Kidney epithelial cell (primary cell): ENCODE measurements around the gene TTC36. TPM values are rescaled to one million over a fixed set of nuclear protein-coding genes. Genes with fewer than 3 reads are reported as not detected.

ENCODE experiments used
- DNase-seq: peaks from one replicate; pipeline ENCODE4 v3.0.0-alpha.2; 2010; ENCODE audit warnings: low read depth
- H3K27me3 ChIP-seq: 2 replicates; pipeline ENCODE4 v1.6.0; 2011; ENCODE audit warnings: low read length; ENCODE audit not compliant: control insufficient read depth, insufficient read depth
- H3K36me3 ChIP-seq: 2 replicates; pipeline ENCODE4 v1.5.1; 2011; ENCODE audit warnings: low read length; ENCODE audit not compliant: control insufficient read depth, insufficient read depth
- H3K4me3 ChIP-seq: 2 replicates; pipeline ENCODE4 v1.5.1; 2011; ENCODE audit warnings: low read depth, mild to moderate bottlenecking, control low read depth, low read length
- CTCF ChIP-seq: IDR thresholded peaks from 2 replicates; pipeline ENCODE4 v1.5.1; 2011; ENCODE audit warnings: mild to moderate bottlenecking, moderate library complexity, low read length, control low read depth, inconsistent platforms; ENCODE audit not compliant: insufficient read depth, poor library complexity, severe bottlenecking
- total RNA-seq: library from RNA; depleted of rRNA; stranded (reverse); fragments of >200 nt; gene quantifications from 2 replicates; pipeline ENCODE4 v1.2.3, GENCODE V29; 2015

Gene TTC36
- total RNA-seq, 1 donor from 2014 or later: 1.0 TPM

GRCh38 chr11:118522571-118523072 is 4.7 kb upstream of the TTC36 start:
- Histone ChIP-seq H3K36me3 (peaks cover 6% of the 10 kb centered on the region), H3K4me3 (no peak overlapping the region), H3K27me3 (no peaks in the 10 kb centered on the region)
- TF ChIP-seq CTCF: peak; percentile 60
- DNase-seq: no peak

GRCh38 chr11:118524356-118524755 is 2.9 kb upstream of the TTC36 start:
- no peak for TF ChIP-seq CTCF
- Histone ChIP-seq H3K27me3 (no peaks in the 10 kb centered on the region), H3K4me3 (no peak overlapping the region), H3K36me3 (peaks cover 6% of the 10 kb centered on the region)
- DNase-seq: no peak

GRCh38 chr11:118524757-118525470 is 2.4 kb upstream of the TTC36 start:
- DNase-seq: no peak
- TF ChIP-seq CTCF: no peak
- H3K4me3 ChIP-seq: no peak overlapping the region
- H3K36me3 ChIP-seq: peaks cover 5% of the 10 kb centered on the region
- no peaks in the 10 kb centered on the region for H3K27me3 ChIP-seq

- no peak for DNase-seq
- Histone ChIP-seq H3K4me3 (no peak overlapping the region), H3K36me3 (peaks cover 5% of the 10 kb centered on the region), H3K27me3 (no peaks in the 10 kb centered on the region)
- no peak for TF ChIP-seq CTCF
Observed at GRCh38 chr11:118526688-118527087, 586 bp upstream of the TTC36 start.

- no peak for DNase-seq
- H3K4me3 ChIP-seq: no peak overlapping the region
- peaks cover 3% of the 10 kb centered on the region for H3K36me3 ChIP-seq
- H3K27me3 ChIP-seq: no peaks in the 10 kb centered on the region
- TF ChIP-seq CTCF: no peak
Observed at GRCh38 chr11:118528511-118528910, 1.2 kb downstream of the TTC36 start.
